ENCODE measurements around the gene MAGI1. TPM values are rescaled to one million over a fixed set of nuclear protein-coding genes. Genes with fewer than 3 reads are reported as not detected.

Gene MAGI1
- polyA plus RNA-seq, 1 of the 3 experiments (the other 2 are of a cell fraction), result 10.3 TPM

DNA sequence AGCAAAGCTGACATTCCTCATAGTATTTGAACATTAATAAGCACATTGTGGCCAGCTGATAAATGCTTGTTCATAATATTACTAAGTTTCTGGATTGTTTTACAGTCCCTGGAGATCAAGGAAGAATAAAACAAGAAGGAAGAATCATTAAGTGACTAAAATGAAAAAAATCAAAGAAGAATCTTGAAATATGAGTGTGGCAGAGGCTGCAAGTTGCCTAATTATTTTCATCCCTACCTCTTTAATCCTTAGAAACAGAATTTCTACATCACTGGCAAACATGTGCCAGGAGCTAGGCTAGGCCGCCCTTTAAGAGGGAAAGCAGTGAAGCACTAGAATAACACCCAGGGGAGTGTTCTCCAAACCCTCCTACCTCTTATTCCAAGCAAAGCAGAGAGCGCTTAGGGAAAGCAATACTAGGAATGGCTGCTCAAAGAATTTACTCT is 98.9 kb downstream of the MAGI1 start:
- H3K79me2 ChIP-seq (ENCODE audit: insufficient read depth), result peaks cover 53% of the 10 kb centered on the region; the same call in 1 of the 2 replicates
- no peak overlapping the region for H2AFZ ChIP-seq (ENCODE audit: low read depth)
- no peaks in the 10 kb centered on the region for H3K9me2 ChIP-seq
- H3K36me3 ChIP-seq (replicated peaks in 1 of 2; ENCODE audit: control insufficient read depth in 1 of 2, insufficient read depth in 2 of 2, low read length in 1 of 2), result no peaks in the 10 kb centered on the region
- H3F3A ChIP-seq (replicated peaks; ENCODE audit: insufficient read depth), result no peaks in the 10 kb centered on the region
- no peak overlapping the region for H3K9ac ChIP-seq
- 96% methylated on average over 2 of the region's 2 CpGs for WGBS (ENCODE audit: low lambda C conversion rate)
- H3K27ac ChIP-seq (ENCODE audit: low read depth in 2 of 2, low read length in 1 of 2), result no peak overlapping the region
- H3K9me3 ChIP-seq, result no peaks in the 10 kb centered on the region
- ChIA-PET POLR2A (no interaction called here), CTCF (interaction anchor here (0.9 kb wide), 1 partner anchor 188 kb away, joined by 3 read pairs; no protein-coding TSS in a partner anchor)
- no peak overlapping the region for H3K4me3 ChIP-seq (ENCODE audit: low read depth in 2 of 2, low read length in 1 of 2)
- H3K4me2 ChIP-seq, result no peak overlapping the region
- TF ChIP-seq TEAD4 (IDR thresholded peaks at IDR 0.05; ENCODE audit: borderline replicate concordance, insufficient read depth) (no peak), NRF1 (IDR thresholded peaks at IDR 0.05; ENCODE audit: low read depth, low read length) (no peak), TCF12 (IDR thresholded peaks at IDR 0.05) (no peak), FOSL2 (IDR thresholded peaks at IDR 0.05; ENCODE audit: borderline replicate concordance, low read depth) (no peak), POLR2AphosphoS5 (IDR thresholded peaks at IDR 0.05; ENCODE audit: low read depth, low read length) (no peak), EZH2phosphoT487 (IDR thresholded peaks at IDR 0.05; ENCODE audit: borderline replicate concordance, low read depth) (no peak), RXRA (IDR thresholded peaks at IDR 0.05; ENCODE audit: borderline replicate concordance, low read depth) (no peak), ELF1 (IDR thresholded peaks at IDR 0.05) (no peak), GABPA (IDR thresholded peaks at IDR 0.05; ENCODE audit: low read depth) (no peak)
- TF ChIP-seq, protein P1, sequence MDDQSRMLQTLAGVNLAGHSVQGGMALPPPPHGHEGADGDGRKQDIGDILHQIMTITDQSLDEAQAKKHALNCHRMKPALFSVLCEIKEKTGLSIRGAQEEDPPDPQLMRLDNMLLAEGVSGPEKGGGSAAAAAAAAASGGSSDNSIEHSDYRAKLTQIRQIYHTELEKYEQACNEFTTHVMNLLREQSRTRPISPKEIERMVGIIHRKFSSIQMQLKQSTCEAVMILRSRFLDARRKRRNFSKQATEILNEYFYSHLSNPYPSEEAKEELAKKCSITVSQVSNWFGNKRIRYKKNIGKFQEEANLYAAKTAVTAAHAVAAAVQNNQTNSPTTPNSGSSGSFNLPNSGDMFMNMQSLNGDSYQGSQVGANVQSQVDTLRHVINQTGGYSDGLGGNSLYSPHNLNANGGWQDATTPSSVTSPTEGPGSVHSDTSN (IDR thresholded peaks at IDR 0.05), result no peak
- H3K4me1 ChIP-seq (ENCODE audit: control insufficient read depth in 1 of 2, insufficient read depth in 2 of 2, low read depth in 1 of 2, low read length in 1 of 2), result peaks cover 0 to 14% of the 10 kb centered on the region in 2 experiments; a peak in 1 of 4 replicates
- H4K20me1 ChIP-seq (ENCODE audit: insufficient read depth), result no peaks in the 10 kb centered on the region
- no peaks in the 10 kb centered on the region for H3K27me3 ChIP-seq (ENCODE audit: insufficient read depth)
- no peak for DNase-seq

DNA sequence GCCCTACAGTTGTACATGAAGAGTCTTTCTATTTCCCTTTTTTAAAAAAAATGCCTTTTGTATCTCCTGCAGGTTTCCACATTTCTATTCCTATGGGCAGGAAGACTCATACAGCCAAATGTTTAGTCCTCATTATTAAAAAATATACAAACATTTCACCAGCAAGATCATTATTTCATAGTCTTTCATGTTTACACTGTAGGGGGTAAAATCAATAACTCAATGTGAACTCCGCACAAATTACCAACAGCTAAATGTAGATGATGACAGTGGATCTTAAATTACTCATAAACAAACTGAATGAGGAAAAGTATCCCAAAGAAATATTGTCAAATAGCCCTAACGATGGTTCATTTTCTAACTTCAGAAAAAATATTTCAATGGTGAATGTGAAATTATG is 99.5 kb downstream of the MAGI1 start:
- H3K27me3 ChIP-seq (ENCODE audit: insufficient read depth), result no peaks in the 10 kb centered on the region
- no peaks in the 10 kb centered on the region for H3F3A ChIP-seq (replicated peaks; ENCODE audit: insufficient read depth)
- H3K9me2 ChIP-seq, result no peaks in the 10 kb centered on the region
- H3K9ac ChIP-seq, result no peak overlapping the region
- no peak for DNase-seq
- 94% methylated on average over 2 of the region's 2 CpGs for WGBS (ENCODE audit: low lambda C conversion rate)
- ChIA-PET POLR2A (no interaction called here), CTCF (no interaction called here)
- no peak for TF ChIP-seq GATA2 (CRISPR knock-in tag; IDR thresholded peaks at IDR 0.05)
- TF ChIP-seq ZBTB33 (IDR thresholded peaks at IDR 0.05; ENCODE audit: borderline replicate concordance, low read depth), result no peak
- TF ChIP-seq MXI1 (IDR thresholded peaks at IDR 0.05; ENCODE audit: low read depth, low read length), result no peak
- no peak for TF ChIP-seq TCF12 (IDR thresholded peaks at IDR 0.05)
- no peak for TF ChIP-seq RXRA (IDR thresholded peaks at IDR 0.05; ENCODE audit: borderline replicate concordance, low read depth)
- no peak for TF ChIP-seq YY1 (IDR thresholded peaks at IDR 0.05; ENCODE audit: low read depth)
- no peak for TF ChIP-seq MEF2A (IDR thresholded peaks at IDR 0.05; ENCODE audit: borderline replicate concordance, low read depth)
- no peak for TF ChIP-seq EP300 (IDR thresholded peaks at IDR 0.05; ENCODE audit: borderline replicate concordance in 1 of 2, low read depth in 1 of 2, low read length in 1 of 2)
- TF ChIP-seq MAX (IDR thresholded peaks at IDR 0.05; ENCODE audit: low read depth), result no peak
- no peak for TF ChIP-seq RAD21 (IDR thresholded peaks at IDR 0.05; ENCODE audit: low read length)
- no peak for TF ChIP-seq FOSL2 (IDR thresholded peaks at IDR 0.05; ENCODE audit: borderline replicate concordance, low read depth)
- TF ChIP-seq FOXM1 (IDR thresholded peaks at IDR 0.05; ENCODE audit: low read depth), result no peak
- no peak for TF ChIP-seq EZH2phosphoT487 (IDR thresholded peaks at IDR 0.05; ENCODE audit: borderline replicate concordance, low read depth)
- no peak for TF ChIP-seq SIN3A (IDR thresholded peaks at IDR 0.05; ENCODE audit: borderline replicate concordance, low read depth, low read length)
- TF ChIP-seq USF1 (IDR thresholded peaks at IDR 0.05; ENCODE audit: borderline replicate concordance, low read depth), result no peak
- H3K4me3 ChIP-seq (ENCODE audit: low read depth in 2 of 2, low read length in 1 of 2), result no peak overlapping the region
- no peak overlapping the region for H3K4me2 ChIP-seq
- H3K79me2 ChIP-seq (ENCODE audit: insufficient read depth), result peaks cover 49% of the 10 kb centered on the region
- no peak overlapping the region for H3K27ac ChIP-seq (ENCODE audit: low read depth in 2 of 2, low read length in 1 of 2)
- no peaks in the 10 kb centered on the region for H3K9me3 ChIP-seq
- peaks cover 0 to 14% of the 10 kb centered on the region in 2 experiments; a peak in 1 of 4 replicates for H3K4me1 ChIP-seq (ENCODE audit: control insufficient read depth in 1 of 2, insufficient read depth in 2 of 2, low read depth in 1 of 2, low read length in 1 of 2)
- no peaks in the 10 kb centered on the region for H3K36me3 ChIP-seq (replicated peaks in 1 of 2; ENCODE audit: control insufficient read depth in 1 of 2, insufficient read depth in 2 of 2, low read length in 1 of 2)
- H4K20me1 ChIP-seq (ENCODE audit: insufficient read depth), result no peaks in the 10 kb centered on the region
- no peak overlapping the region for H2AFZ ChIP-seq (ENCODE audit: low read depth)

All from SK-N-SH (cell line).